Endothelial cell of umbilical vein (primary cell): ENCODE data around the gene PTGDS. TPM values are rescaled to one million over a fixed set of nuclear protein-coding genes. Genes with fewer than 3 reads are reported as not detected.

Experiments used
- BruUV-seq: library from RNA; stranded (reverse); fragments of 400-500 nt; replicated peaks from 2 replicates; lab custom pipeline; 2021; lab: Mats Ljungman, UMichigan
- CTCF ChIA-PET: fragments of 300-600, 350-600 bp; sonication (Branson Sonifier 250); formaldehyde crosslinking; loops from one replicate; lab custom pipeline; 2021; ENCODE audit warnings: antibody characterized with exemption, inconsistent platforms; lab: Charles Lee
- POLR2A ChIA-PET: fragments of 300-600, 350-600 bp; sonication (Branson Sonifier 250); formaldehyde crosslinking; loops from one replicate; lab custom pipeline; 2021; ENCODE audit warnings: antibody characterized with exemption, inconsistent platforms; lab: Charles Lee
- DNase-seq: peaks from one replicate; pipeline ENCODE4 v3.0.0-alpha.2; 2011; ENCODE audit warnings: low read depth, low spot score
- FAIRE-seq: peaks from 2 replicates; lab custom pipeline; 2011; peaks lifted over from hg19 to GRCh38; lab: Jason Lieb, UNC
- H2AFZ ChIP-seq: 2 replicates; pipeline ENCODE4 v1.6.0; 2012; ENCODE audit warnings: low read depth, low read length, control low read depth, inconsistent platforms
- H3K27ac ChIP-seq: 2 replicates; pipeline ENCODE4 v1.5.1; 2011; ENCODE audit warnings: low read depth, mild to moderate bottlenecking, control low read depth, low read length, moderate library complexity; ENCODE audit not compliant: insufficient read depth
- H3K27me3 ChIP-seq, 2 experiments: 2 replicates each; pipeline versions ENCODE4 v1.6.0 to v1.6.1; 2011; ENCODE audit warnings: low read length in 2 of 2, mixed read lengths in 1 of 2; ENCODE audit not compliant: control insufficient read depth in 2 of 2, insufficient read depth in 2 of 2
- H3K36me3 ChIP-seq, 2 experiments: 2 replicates in 1 of 2; 3 replicates in 1 of 2; pipeline ENCODE4 v1.5.1; 2011; ENCODE audit warnings: low read length in 2 of 2, mild to moderate bottlenecking in 1 of 2, moderate library complexity in 1 of 2; ENCODE audit not compliant: control insufficient read depth in 2 of 2, insufficient read depth in 2 of 2; ENCODE audit errors: extremely low read depth in 1 of 2
- H3K4me1 ChIP-seq: 3 replicates; pipeline ENCODE4 v1.5.1; 2011; ENCODE audit warnings: mild to moderate bottlenecking, low read length; ENCODE audit not compliant: control insufficient read depth, insufficient read depth; ENCODE audit errors: extremely low read depth
- H3K4me2 ChIP-seq: 2 replicates; pipeline ENCODE4 v1.6.1; 2011; ENCODE audit warnings: low read length, control low read depth, mixed read lengths; ENCODE audit not compliant: insufficient read depth
- H3K4me3 ChIP-seq, 3 experiments: fragments of 200-600 bp in 1 of 3; sonication (generic), shearing (Covaris generic) in 1 of 3; replicated peaks in 1 of 3; 2 replicates each; pipeline ENCODE4 v1.5.1; 2011 to 2016; ENCODE audit warnings: control low read depth in 3 of 3, low read length in 3 of 3, mild to moderate bottlenecking in 2 of 3, inconsistent platforms in 1 of 3, low read depth in 1 of 3, moderate library complexity in 1 of 3; ENCODE audit not compliant: insufficient read depth in 1 of 3
- H3K79me2 ChIP-seq: 2 replicates; pipeline ENCODE4 v1.6.0; 2012; ENCODE audit warnings: low read length, inconsistent platforms; ENCODE audit not compliant: control insufficient read depth, insufficient read depth
- H3K9ac ChIP-seq: replicated peaks from 2 replicates; pipeline ENCODE3; 2011; ENCODE audit warnings: low read length, control low read depth; ENCODE audit not compliant: insufficient read depth; ENCODE audit errors: extremely low read depth
- H3K9me1 ChIP-seq: replicated peaks from 3 replicates; pipeline ENCODE4 v1.6.0; 2011; ENCODE audit warnings: mild to moderate bottlenecking, low read length; ENCODE audit not compliant: control insufficient read depth, insufficient read depth; ENCODE audit errors: extremely low read depth
- H3K9me3 ChIP-seq: replicated peaks from 2 replicates; pipeline ENCODE4 v1.5.1; 2012; ENCODE audit warnings: low read length, inconsistent platforms; ENCODE audit not compliant: control insufficient read depth, insufficient read depth
- H4K20me1 ChIP-seq: replicated peaks from 2 replicates; pipeline ENCODE3; 2011; ENCODE audit warnings: mild to moderate bottlenecking, low read length; ENCODE audit not compliant: control insufficient read depth, insufficient read depth; ENCODE audit errors: extremely low read depth
- EZH2 ChIP-seq: IDR thresholded peaks from 2 replicates; pipeline ENCODE4 v1.6.1; 2012; ENCODE audit warnings: borderline replicate concordance, low read depth, mild to moderate bottlenecking, moderate library complexity, low read length, inconsistent platforms; ENCODE audit not compliant: severe bottlenecking
- FOS ChIP-seq: IDR thresholded peaks from 2 replicates; pipeline ENCODE4 v1.6.1; 2011; ENCODE audit warnings: mild to moderate bottlenecking, low read length, moderate library complexity, borderline replicate concordance; ENCODE audit not compliant: insufficient read depth
- GATA2 ChIP-seq: IDR thresholded peaks from 2 replicates; pipeline ENCODE4 v1.7.0; 2011; ENCODE audit warnings: low read depth, mild to moderate bottlenecking, moderate library complexity, mixed read lengths, low read length; ENCODE audit not compliant: insufficient read length, insufficient read depth
- JUN ChIP-seq: IDR thresholded peaks from 2 replicates; pipeline ENCODE4 v1.6.1; 2011; ENCODE audit warnings: borderline replicate concordance, low read depth; ENCODE audit not compliant: insufficient read length, insufficient read depth
- MYC ChIP-seq: IDR thresholded peaks from one replicate; pipeline ENCODE4 v1.6.1; 2011; ENCODE audit warnings: mild to moderate bottlenecking, low read depth, low read length
- POLR2A ChIP-seq: IDR thresholded peaks from 2 replicates; pipeline ENCODE4 v1.6.1; 2012; ENCODE audit warnings: low read depth, mild to moderate bottlenecking, control low read depth, low read length
- POLR2AphosphoS5 ChIP-seq: IDR thresholded peaks from 2 replicates; pipeline ENCODE4 v1.6.1; 2012; ENCODE audit warnings: low read depth, mild to moderate bottlenecking, control low read depth, low read length, moderate library complexity; ENCODE audit not compliant: insufficient read depth
- dilution Hi-C: fragments of 300-500 bp; cut with MboI; formaldehyde crosslinking; loops from one replicate; pipeline ENCODE4 v1.15.0; 2019; ENCODE audit warnings: low sequenced_read_pairs; ENCODE audit not compliant: extremely low pct_ligation_motif_present
- intact Hi-C: fragments of 100-400 bp; cut with micrococcal nuclease; formaldehyde crosslinking; loops from one replicate; pipeline ENCODE4 v1.10.0; 2022
- polyA plus RNA-seq, 4 experiments: library from polyadenylated mRNA; depleted of rRNA in 3 of 4; stranded (reverse) in 3 of 4; unstranded in 1 of 4; fragments of >200 nt; gene quantifications; 2 replicates each; pipeline versions ENCODE4 v1.2.1 to v1.2.3, GENCODE V29; 2011 to 2012; ENCODE audit warnings: missing spikeins in 1 of 4
- total RNA-seq: library from RNA; stranded (reverse); gene quantifications from 2 replicates; pipeline ENCODE4 v1.2.3, GENCODE V29; 2021
- TF ChIP-seq, protein P1 (sequence below): IDR thresholded peaks from 2 replicates; pipeline ENCODE4 v1.6.1; 2011; ENCODE audit not compliant: insufficient read depth, insufficient read length
- TF ChIP-seq, protein P2 (sequence below), 2 donors: IDR thresholded peaks; 1 replicate in 1 of 2; 2 replicates in 1 of 2; pipeline ENCODE4 v1.5.1; 2011; ENCODE audit warnings: low read length in 2 of 2, mild to moderate bottlenecking in 2 of 2, moderate library complexity in 2 of 2, control low read depth in 1 of 2, inconsistent platforms in 1 of 2, low read depth in 1 of 2; ENCODE audit not compliant: insufficient read depth in 1 of 2; ENCODE audit errors: extremely low read depth in 1 of 2

PTGDS gene
- total and polyA plus RNA-seq, 2 donors (not counting 3 experiments of a cell fraction or from before 2014, with no cell fraction given), result not detected

DNA sequence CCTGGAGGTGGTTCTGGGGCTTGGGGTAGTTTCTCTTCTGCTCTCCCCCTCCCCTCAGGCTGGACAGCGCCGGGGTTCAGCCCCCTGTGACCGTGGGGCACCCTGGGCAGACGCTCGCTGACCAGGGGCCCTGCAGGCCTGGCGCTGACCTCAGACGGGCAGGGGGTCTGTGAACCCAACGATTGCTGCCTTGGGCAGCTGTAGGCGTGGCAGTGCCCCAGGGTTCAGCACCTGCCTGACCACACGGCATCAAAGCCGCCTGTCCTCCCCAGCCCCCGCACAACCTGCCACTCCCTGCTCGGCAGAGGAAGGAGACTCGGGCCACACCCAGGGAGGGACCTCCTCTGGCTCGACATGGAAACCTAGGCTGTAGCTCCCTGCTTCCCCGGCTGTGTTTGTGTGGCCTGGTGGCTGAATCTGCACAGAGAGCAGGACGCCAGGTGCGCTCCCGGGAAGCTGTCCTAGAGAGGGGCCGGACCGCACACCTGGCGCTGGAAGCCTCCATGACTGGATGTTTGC, 13.1 kb upstream of the PTGDS start:
- FAIRE-seq (no peak), DNase-seq (no peak)
- no peak overlapping the region for H3K27ac ChIP-seq
- H2AFZ ChIP-seq, result no peak overlapping the region
- no peak overlapping the region for H3K9ac ChIP-seq
- BruUV-seq, result no TSS peak
- TF ChIP-seq POLR2AphosphoS5 (no peak), POLR2A (no peak), GATA2 (no peak), FOS (no peak), MYC (no peak), JUN (no peak), EZH2 (no peak)
- TF ChIP-seq, protein P1, sequence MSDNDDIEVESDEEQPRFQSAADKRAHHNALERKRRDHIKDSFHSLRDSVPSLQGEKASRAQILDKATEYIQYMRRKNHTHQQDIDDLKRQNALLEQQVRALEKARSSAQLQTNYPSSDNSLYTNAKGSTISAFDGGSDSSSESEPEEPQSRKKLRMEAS, result no peak
- TF ChIP-seq, protein P2, sequence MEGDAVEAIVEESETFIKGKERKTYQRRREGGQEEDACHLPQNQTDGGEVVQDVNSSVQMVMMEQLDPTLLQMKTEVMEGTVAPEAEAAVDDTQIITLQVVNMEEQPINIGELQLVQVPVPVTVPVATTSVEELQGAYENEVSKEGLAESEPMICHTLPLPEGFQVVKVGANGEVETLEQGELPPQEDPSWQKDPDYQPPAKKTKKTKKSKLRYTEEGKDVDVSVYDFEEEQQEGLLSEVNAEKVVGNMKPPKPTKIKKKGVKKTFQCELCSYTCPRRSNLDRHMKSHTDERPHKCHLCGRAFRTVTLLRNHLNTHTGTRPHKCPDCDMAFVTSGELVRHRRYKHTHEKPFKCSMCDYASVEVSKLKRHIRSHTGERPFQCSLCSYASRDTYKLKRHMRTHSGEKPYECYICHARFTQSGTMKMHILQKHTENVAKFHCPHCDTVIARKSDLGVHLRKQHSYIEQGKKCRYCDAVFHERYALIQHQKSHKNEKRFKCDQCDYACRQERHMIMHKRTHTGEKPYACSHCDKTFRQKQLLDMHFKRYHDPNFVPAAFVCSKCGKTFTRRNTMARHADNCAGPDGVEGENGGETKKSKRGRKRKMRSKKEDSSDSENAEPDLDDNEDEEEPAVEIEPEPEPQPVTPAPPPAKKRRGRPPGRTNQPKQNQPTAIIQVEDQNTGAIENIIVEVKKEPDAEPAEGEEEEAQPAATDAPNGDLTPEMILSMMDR (IDR thresholded peaks at IDR 0.05; ENCODE audit: extremely low read depth in 1 of 2, insufficient read depth in 1 of 2, low read depth in 1 of 2, low read length in 2 of 2), result no peak
- H3K36me3 ChIP-seq, result no peaks in the 10 kb centered on the region
- H3K4me2 ChIP-seq, result no peak overlapping the region
- intact Hi-C loops, result no loop called here
- H3K4me3 ChIP-seq, result no peak overlapping the region
- dilution Hi-C loops, result no loop called here
- ChIA-PET CTCF (interaction anchor here (0.8 to 1.4 kb wide), 3 partner anchors 11 to 36 kb away, joined by 3 to 6 read pairs (median 4); no protein-coding TSS in a partner anchor), POLR2A (interaction anchor here (0.6 kb wide), 1 partner anchor 349 kb away, joined by 3 read pairs; no protein-coding TSS in a partner anchor)
- no peaks in the 10 kb centered on the region for H3K4me1 ChIP-seq
- H3K27me3 ChIP-seq, result no peaks in the 10 kb centered on the region
- H3K9me1 ChIP-seq, result no peaks in the 10 kb centered on the region
- no peaks in the 10 kb centered on the region for H3K79me2 ChIP-seq
- H3K9me3 ChIP-seq, result no peaks in the 10 kb centered on the region
- no peaks in the 10 kb centered on the region for H4K20me1 ChIP-seq
